Measurements from ENCODE around the gene LILRA2.
"Not testable (repeated sequence)": the region's sequence is repeated elsewhere in the genome, so short reads cannot be mapped to it uniquely, and the experiment has no call there.

LILRA2 gene

GRCh38 chr19:54616057-54616456, 42.5 kb downstream of the LILRA2 start:
- H3K27ac ChIP-seq, result no peak overlapping the region

GRCh38 chr19:54616821-54617560, 43.4 kb downstream of the LILRA2 start:
- TF ChIP-seq ZFX (IDR thresholded peaks at IDR 0.05; ENCODE audit: borderline replicate concordance) (no peak), CTCF (IDR thresholded peaks at IDR 0.05) (no peak)
- no peak overlapping the region for H3K27ac ChIP-seq

More at GRCh38 chr19:54616057-54616456, 42.5 kb downstream of the LILRA2 start:
- no peak for TF ChIP-seq ZFX (IDR thresholded peaks at IDR 0.05; ENCODE audit: borderline replicate concordance)
- no peak for TF ChIP-seq CTCF (IDR thresholded peaks at IDR 0.05)

GRCh38 chr19:54620464-54620863, 46.9 kb downstream of the LILRA2 start:
- TF ChIP-seq CTCF (IDR thresholded peaks at IDR 0.05) (no peak), ZFX (IDR thresholded peaks at IDR 0.05; ENCODE audit: borderline replicate concordance) (no peak)
- no peak overlapping the region for H3K27ac ChIP-seq

- no peak for TF ChIP-seq CTCF (IDR thresholded peaks at IDR 0.05)
- no peak for TF ChIP-seq ZFX (IDR thresholded peaks at IDR 0.05; ENCODE audit: borderline replicate concordance)
- no peak overlapping the region for H3K27ac ChIP-seq
These were observed 48.8 kb downstream of the LILRA2 start for GRCh38 chr19:54622431-54622830.

GRCh38 chr19:54624234-54624633, 50.6 kb downstream of the LILRA2 start:
- H3K27ac ChIP-seq, result not testable (repeated sequence)

- not testable (repeated sequence) for H3K27ac ChIP-seq
These were observed 51.5 kb downstream of the LILRA2 start for GRCh38 chr19:54624934-54625730.

GRCh38 chr19:54626757-54627156, 53.2 kb downstream of the LILRA2 start:
- no peak for TF ChIP-seq ZFX (IDR thresholded peaks at IDR 0.05; ENCODE audit: borderline replicate concordance)
- TF ChIP-seq CTCF (IDR thresholded peaks at IDR 0.05), result no peak
- no peak overlapping the region for H3K27ac ChIP-seq

- not testable (repeated sequence) for H3K27ac ChIP-seq
These were observed 54.3 kb downstream of the LILRA2 start for GRCh38 chr19:54627912-54628311.

- not testable (repeated sequence) for H3K27ac ChIP-seq
These were observed 56.7 kb downstream of the LILRA2 start, which contains the start of gene LILRB1 for GRCh38 chr19:54630262-54630661. LILRB1 (plus strand) TSS chr19:54630484; CDS start chr19:54631074, 590 bp downstream.

All from 22Rv1 (cell line).